NCI-H460 (cell line): ENCODE results near the gene MADD. TPM values are rescaled to one million over a fixed set of nuclear protein-coding genes. Genes with fewer than 3 reads are reported as not detected.
A peak's percentile ranks its signal among the peaks of the same experiment; 100 is the strongest.

ENCODE experiments used
- DNase-seq: peaks from one replicate; pipeline ENCODE4 v3.0.0-alpha.2; 2016; ENCODE audit warnings: low read depth; ENCODE audit errors: extremely low read depth
- total RNA-seq: library from RNA; depleted of rRNA; stranded (reverse); fragments of >200 nt; shearing (Covaris generic); gene quantifications from 2 replicates; pipeline ENCODE4 v1.2.3, GENCODE V29; 2014

Gene MADD
- total RNA-seq, 1 experiment from 2014 or later, result 15.2 TPM

GRCh38 chr11:47336595-47336994, 66.7 kb downstream of the MADD start:
- DNase-seq, result no peak

- DNase-seq, result peak; percentile 31
These were observed 67.4 kb downstream of the MADD start for GRCh38 chr11:47337229-47337924.

- no peak for DNase-seq
These were observed 68.7 kb downstream of the MADD start for GRCh38 chr11:47338396-47339241.

- no peak for DNase-seq
These were observed 70.1 kb downstream of the MADD start for GRCh38 chr11:47340010-47340409.

GRCh38 chr11:47340980-47341775, 71.2 kb downstream of the MADD start:
- DNase-seq, result no peak

- DNase-seq, result no peak
These were observed 72.3 kb downstream of the MADD start for GRCh38 chr11:47342036-47342803.

GRCh38 chr11:47342854-47343253, 72.9 kb downstream of the MADD start:
- no peak for DNase-seq

GRCh38 chr11:47345890-47346563, 76.1 kb downstream of the MADD start:
- DNase-seq, result no peak

GRCh38 chr11:47347137-47347536, 77.2 kb downstream of the MADD start:
- DNase-seq, result no peak

GRCh38 chr11:47348131-47348802, 78.3 kb downstream of the MADD start:
- DNase-seq, result no peak

GRCh38 chr11:47348859-47349258, 78.9 kb downstream of the MADD start:
- no peak for DNase-seq

- DNase-seq, result no peak
These were observed 79.7 kb downstream of the MADD start for GRCh38 chr11:47349521-47350095.

GRCh38 chr11:47350315-47350714, 80.4 kb downstream of the MADD start:
- no peak for DNase-seq

GRCh38 chr11:47351156-47352126, 81.5 kb downstream of the MADD start:
- DNase-seq, result no peak

- no peak for DNase-seq
These were observed 82.6 kb downstream of the MADD start, which contains the start of gene MYBPC3 for GRCh38 chr11:47352556-47352955. MYBPC3 (minus strand) TSS chr11:47352702; CDS start chr11:47352647, 55 bp downstream.

- DNase-seq, result no peak
These were observed 84.2 kb downstream of the MADD start for GRCh38 chr11:47353978-47354774.

GRCh38 chr11:47354913-47355282, 85.0 kb downstream of the MADD start:
- no peak for DNase-seq
